ENCODE data around the gene LHFPL3.

Gene LHFPL3

DNA sequence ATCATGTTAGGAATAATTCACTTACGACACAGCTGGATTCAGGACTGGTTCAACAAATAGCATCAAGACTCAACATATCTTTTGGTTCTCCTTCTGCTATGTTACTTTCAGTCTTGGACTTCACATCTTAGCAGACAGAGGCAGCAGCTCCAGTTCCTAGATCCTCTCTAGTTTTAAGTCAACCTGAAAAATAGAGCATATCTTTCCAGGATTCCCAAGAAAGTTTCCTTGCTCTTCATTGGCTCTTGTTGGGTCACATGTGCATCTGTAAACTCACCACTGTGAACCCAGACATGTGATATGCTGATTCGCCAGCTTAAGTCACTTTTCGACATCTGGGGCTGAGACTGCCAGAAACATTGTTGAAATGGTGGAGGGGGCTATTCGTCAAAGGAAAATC, 475.5 kb downstream of the LHFPL3 start:
- TF ChIP-seq, protein P1, sequence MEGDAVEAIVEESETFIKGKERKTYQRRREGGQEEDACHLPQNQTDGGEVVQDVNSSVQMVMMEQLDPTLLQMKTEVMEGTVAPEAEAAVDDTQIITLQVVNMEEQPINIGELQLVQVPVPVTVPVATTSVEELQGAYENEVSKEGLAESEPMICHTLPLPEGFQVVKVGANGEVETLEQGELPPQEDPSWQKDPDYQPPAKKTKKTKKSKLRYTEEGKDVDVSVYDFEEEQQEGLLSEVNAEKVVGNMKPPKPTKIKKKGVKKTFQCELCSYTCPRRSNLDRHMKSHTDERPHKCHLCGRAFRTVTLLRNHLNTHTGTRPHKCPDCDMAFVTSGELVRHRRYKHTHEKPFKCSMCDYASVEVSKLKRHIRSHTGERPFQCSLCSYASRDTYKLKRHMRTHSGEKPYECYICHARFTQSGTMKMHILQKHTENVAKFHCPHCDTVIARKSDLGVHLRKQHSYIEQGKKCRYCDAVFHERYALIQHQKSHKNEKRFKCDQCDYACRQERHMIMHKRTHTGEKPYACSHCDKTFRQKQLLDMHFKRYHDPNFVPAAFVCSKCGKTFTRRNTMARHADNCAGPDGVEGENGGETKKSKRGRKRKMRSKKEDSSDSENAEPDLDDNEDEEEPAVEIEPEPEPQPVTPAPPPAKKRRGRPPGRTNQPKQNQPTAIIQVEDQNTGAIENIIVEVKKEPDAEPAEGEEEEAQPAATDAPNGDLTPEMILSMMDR (IDR thresholded peaks at IDR 0.05; ENCODE audit: low read depth, low read length, poor library complexity, severe bottlenecking): no peak
- no peak for TF ChIP-seq EZH2phosphoT487 (IDR thresholded peaks at IDR 0.05; ENCODE audit: borderline replicate concordance, low read length)
- H3K79me2 ChIP-seq (ENCODE audit: control insufficient read depth, low read length): no peaks in the 10 kb centered on the region
- H3K4me3 ChIP-seq (ENCODE audit: low read length): no peak overlapping the region
- no peaks in the 10 kb centered on the region for H3K36me3 ChIP-seq (ENCODE audit: control insufficient read depth, low read length)
- no peaks in the 10 kb centered on the region for H3K4me1 ChIP-seq (ENCODE audit: control insufficient read depth, low read length)
- no peak overlapping the region for H3K4me2 ChIP-seq (ENCODE audit: low read length)
- H4K20me1 ChIP-seq (ENCODE audit: control insufficient read depth, insufficient read depth, low read depth, low read length): no peaks in the 10 kb centered on the region
- H3K27me3 ChIP-seq (ENCODE audit: control insufficient read depth, low read length): peaks cover 7% of the 10 kb centered on the region; the same call in 1 of the 2 replicates
- H3K9me3 ChIP-seq (ENCODE audit: control insufficient read depth, insufficient read depth, low read length): no peaks in the 10 kb centered on the region
- H3K27ac ChIP-seq (ENCODE audit: low read depth, low read length): no peak overlapping the region
- H3K9me2 ChIP-seq (replicated peaks; ENCODE audit: control insufficient read depth, low read length): no peaks in the 10 kb centered on the region
- H3F3A ChIP-seq (ENCODE audit: control insufficient read depth, insufficient read depth): no peaks in the 10 kb centered on the region

DNA sequence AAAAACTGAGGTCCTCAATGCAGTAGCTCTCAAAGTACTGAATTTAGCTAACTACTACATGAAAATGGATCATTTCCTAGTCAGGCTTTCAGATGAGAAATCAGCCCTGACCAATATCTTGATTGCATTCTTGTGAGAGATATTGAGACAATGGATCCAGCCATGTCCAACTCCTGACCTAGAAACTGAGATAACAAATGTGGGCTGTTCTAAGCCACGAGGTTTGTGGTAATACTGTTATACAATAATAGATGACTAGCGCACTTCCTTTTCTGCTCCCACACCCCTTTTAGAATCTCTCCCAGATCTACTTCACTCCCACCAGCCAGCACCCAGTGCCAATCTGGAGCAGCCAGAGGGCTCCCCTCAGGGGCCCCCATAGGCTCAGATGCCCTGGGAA, 476.3 kb downstream of the LHFPL3 start:
- Histone ChIP-seq H3F3A (ENCODE audit: control insufficient read depth, insufficient read depth) (no peaks in the 10 kb centered on the region), H3K9me2 (replicated peaks; ENCODE audit: control insufficient read depth, low read length) (no peaks in the 10 kb centered on the region), H3K27ac (ENCODE audit: low read depth, low read length) (no peak overlapping the region), H3K4me2 (ENCODE audit: low read length) (no peak overlapping the region), H3K4me3 (ENCODE audit: low read length) (no peak overlapping the region), H3K27me3 (ENCODE audit: control insufficient read depth, low read length) (peaks cover 5% of the 10 kb centered on the region; the same call in 1 of the 2 replicates), H3K79me2 (ENCODE audit: control insufficient read depth, low read length) (no peaks in the 10 kb centered on the region), H3K4me1 (ENCODE audit: control insufficient read depth, low read length) (no peaks in the 10 kb centered on the region), H3K36me3 (ENCODE audit: control insufficient read depth, low read length) (no peaks in the 10 kb centered on the region), H3K9me3 (ENCODE audit: control insufficient read depth, insufficient read depth, low read length) (no peaks in the 10 kb centered on the region), H4K20me1 (ENCODE audit: control insufficient read depth, insufficient read depth, low read depth, low read length) (no peaks in the 10 kb centered on the region)
- TF ChIP-seq, protein P1 (IDR thresholded peaks at IDR 0.05; ENCODE audit: low read depth, low read length, poor library complexity, severe bottlenecking): no peak
- TF ChIP-seq EZH2phosphoT487 (IDR thresholded peaks at IDR 0.05; ENCODE audit: borderline replicate concordance, low read length): no peak

DNA sequence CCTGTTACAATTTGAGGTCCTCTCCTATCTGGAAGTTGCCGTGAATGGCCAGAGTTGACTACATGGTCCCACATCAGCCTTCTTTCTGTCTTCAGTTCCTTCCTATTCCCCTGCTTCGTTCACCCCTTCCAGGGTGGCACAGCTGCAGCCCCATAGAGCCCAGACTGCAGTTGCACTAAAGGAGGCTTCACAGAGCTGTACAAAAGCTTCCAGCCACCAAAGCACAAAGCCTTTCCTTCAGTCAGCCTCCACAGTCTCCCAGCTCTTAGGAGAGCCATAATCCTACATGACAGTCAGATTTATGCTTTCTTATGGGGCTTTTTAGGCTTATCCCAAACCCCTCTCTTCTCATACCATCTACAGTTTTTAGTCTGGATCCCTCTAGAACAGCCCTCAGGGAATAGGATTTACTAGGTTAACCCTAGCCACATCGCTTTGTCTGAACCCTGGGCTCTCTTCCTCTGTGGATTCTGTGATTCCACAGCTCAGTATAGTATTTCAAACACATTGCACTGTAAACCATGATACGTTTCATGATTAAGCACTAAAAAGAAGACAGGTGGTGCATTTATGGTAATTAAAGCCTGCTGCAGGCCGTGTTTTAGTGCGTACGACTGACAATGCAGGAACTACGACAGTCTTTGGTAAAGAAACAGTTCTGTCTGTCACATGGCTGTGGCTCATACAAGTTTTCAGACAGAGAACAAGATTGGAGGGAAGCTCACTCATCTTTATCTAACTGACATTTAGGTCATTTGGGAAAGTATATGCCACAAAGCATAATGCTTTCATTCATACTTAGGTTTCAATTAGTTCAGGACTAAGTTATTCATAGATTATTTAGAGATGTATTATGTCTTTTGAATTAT, 477.3 kb downstream of the LHFPL3 start:
- H4K20me1 ChIP-seq (ENCODE audit: control insufficient read depth, insufficient read depth, low read depth, low read length): no peaks in the 10 kb centered on the region
- H3K9me3 ChIP-seq (ENCODE audit: control insufficient read depth, insufficient read depth, low read length): no peaks in the 10 kb centered on the region

More for the DNA sequence above, 477.3 kb downstream of the LHFPL3 start:
- H3K79me2 ChIP-seq (ENCODE audit: control insufficient read depth, low read length): no peaks in the 10 kb centered on the region
- no peaks in the 10 kb centered on the region for H3K9me2 ChIP-seq (replicated peaks; ENCODE audit: control insufficient read depth, low read length)
- no peak overlapping the region for H3K4me2 ChIP-seq (ENCODE audit: low read length)
- H3K27me3 ChIP-seq (ENCODE audit: control insufficient read depth, low read length): peaks cover 13% of the 10 kb centered on the region; the same call in 1 of the 2 replicates
- no peaks in the 10 kb centered on the region for H3K4me1 ChIP-seq (ENCODE audit: control insufficient read depth, low read length)
- TF ChIP-seq EZH2phosphoT487 (IDR thresholded peaks at IDR 0.05; ENCODE audit: borderline replicate concordance, low read length): no peak
- TF ChIP-seq, protein P1 (IDR thresholded peaks at IDR 0.05; ENCODE audit: low read depth, low read length, poor library complexity, severe bottlenecking): no peak
- H3K4me3 ChIP-seq (ENCODE audit: low read length): no peak overlapping the region
- H3K27ac ChIP-seq (ENCODE audit: low read depth, low read length): no peak overlapping the region
- no peaks in the 10 kb centered on the region for H3F3A ChIP-seq (ENCODE audit: control insufficient read depth, insufficient read depth)
- H3K36me3 ChIP-seq (ENCODE audit: control insufficient read depth, low read length): no peaks in the 10 kb centered on the region
